CD4-positive, alpha-beta T cell treated with Interleukin-4 for 1 hour (primary cell): ENCODE data around the gene RBFOX2.

Source experiments
- DNase-seq, 2 donors: peaks; one replicate each; pipeline ENCODE4 v3.0.0-alpha.2; 2020 to 2022

RBFOX2 gene

GRCh38 chr22:35854334-35854733, 174.3 kb downstream of the RBFOX2 start:
- no peak for DNase-seq

- DNase-seq = no peak
Measured at GRCh38 chr22:35852076-35852475, 176.5 kb downstream of the RBFOX2 start.

- DNase-seq = no peak
Measured at GRCh38 chr22:35850831-35851230, 177.8 kb downstream of the RBFOX2 start.

- no peak for DNase-seq
Measured at GRCh38 chr22:35846804-35847203, 181.8 kb downstream of the RBFOX2 start.

GRCh38 chr22:35844886-35845285, 183.7 kb downstream of the RBFOX2 start:
- no peak for DNase-seq

GRCh38 chr22:35842954-35843353, 185.7 kb downstream of the RBFOX2 start:
- no peak for DNase-seq

- no peak for DNase-seq
Measured at GRCh38 chr22:35842519-35842913, 186.1 kb downstream of the RBFOX2 start.

GRCh38 chr22:35841907-35842518, 186.6 kb downstream of the RBFOX2 start:
- no peak for DNase-seq

- no peak for DNase-seq
Measured at GRCh38 chr22:35840302-35840739, 188.3 kb downstream of the RBFOX2 start.

- DNase-seq = no peak
Measured at GRCh38 chr22:35839841-35840301, 188.8 kb downstream of the RBFOX2 start.

- no peak for DNase-seq
Measured at GRCh38 chr22:35838855-35839576, 189.6 kb downstream of the RBFOX2 start.

- no peak for DNase-seq
Measured at GRCh38 chr22:35837101-35837727, 191.4 kb downstream of the RBFOX2 start.

- DNase-seq = no peak
Measured at GRCh38 chr22:35835998-35836691, 192.5 kb downstream of the RBFOX2 start.

- no peak for DNase-seq
Measured at GRCh38 chr22:35835267-35835997, 193.2 kb downstream of the RBFOX2 start.

GRCh38 chr22:35834061-35834460, 194.6 kb downstream of the RBFOX2 start:
- no peak for DNase-seq

- DNase-seq = no peak
Measured at GRCh38 chr22:35830305-35830704, 198.3 kb downstream of the RBFOX2 start.

GRCh38 chr22:35824256-35824655, 204.4 kb downstream of the RBFOX2 start:
- no peak for DNase-seq

- no peak for DNase-seq
Measured at GRCh38 chr22:35821654-35822053, 207.0 kb downstream of the RBFOX2 start.

- DNase-seq = no peak
Measured at GRCh38 chr22:35819421-35819820, 209.2 kb downstream of the RBFOX2 start.

- no peak for DNase-seq
Measured at GRCh38 chr22:35818897-35819296, 209.7 kb downstream of the RBFOX2 start.

GRCh38 chr22:35812600-35812999, 216.0 kb downstream of the RBFOX2 start:
- no peak for DNase-seq

GRCh38 chr22:35811670-35812069, 217.0 kb downstream of the RBFOX2 start:
- DNase-seq = no peak

- no peak for DNase-seq
Measured at GRCh38 chr22:35809816-35810215, 218.8 kb downstream of the RBFOX2 start.
